ENCODE data around the gene NOC2L.
"Not testable (repeated sequence)": the region's sequence is repeated elsewhere in the genome, so short reads cannot be mapped to it uniquely, and the experiment has no call there.

Gene NOC2L

GRCh38 chr1:958823-959730, at the start of gene NOC2L:
Gene NOC2L, minus strand, starts transcription at chr1:959256. Its CDS starts 16 bp downstream, at chr1:959240.
- DNase-seq, result peak; percentile 96

- DNase-seq, result no peak
Observed at GRCh38 chr1:1006305-1007159, 47.5 kb upstream of the NOC2L start.

GRCh38 chr1:1005774-1006304, 46.8 kb upstream of the NOC2L start:
- DNase-seq, result no peak

GRCh38 chr1:1004780-1005697, 46.0 kb upstream of the NOC2L start:
- DNase-seq, result no peak

DNA sequence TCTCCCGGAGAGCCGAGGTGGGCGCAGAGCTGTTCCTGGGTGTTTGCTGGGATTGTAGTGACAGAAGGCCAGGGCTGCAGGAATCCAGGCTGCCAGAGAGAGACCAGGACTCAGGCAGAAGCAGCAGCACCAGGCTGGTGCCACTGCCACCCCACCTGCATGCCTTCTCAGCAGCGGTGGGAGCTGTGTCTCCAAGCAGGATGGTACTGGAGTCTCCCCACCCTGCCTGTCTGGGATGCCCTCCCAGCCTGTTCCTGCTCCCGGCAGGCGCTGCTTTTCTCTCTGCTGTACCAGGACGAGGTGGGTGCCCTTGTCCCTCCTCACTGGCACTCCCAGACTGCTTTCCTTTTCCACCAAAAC, 45.3 kb upstream of the NOC2L start:
- DNase-seq, result no peak

DNA sequence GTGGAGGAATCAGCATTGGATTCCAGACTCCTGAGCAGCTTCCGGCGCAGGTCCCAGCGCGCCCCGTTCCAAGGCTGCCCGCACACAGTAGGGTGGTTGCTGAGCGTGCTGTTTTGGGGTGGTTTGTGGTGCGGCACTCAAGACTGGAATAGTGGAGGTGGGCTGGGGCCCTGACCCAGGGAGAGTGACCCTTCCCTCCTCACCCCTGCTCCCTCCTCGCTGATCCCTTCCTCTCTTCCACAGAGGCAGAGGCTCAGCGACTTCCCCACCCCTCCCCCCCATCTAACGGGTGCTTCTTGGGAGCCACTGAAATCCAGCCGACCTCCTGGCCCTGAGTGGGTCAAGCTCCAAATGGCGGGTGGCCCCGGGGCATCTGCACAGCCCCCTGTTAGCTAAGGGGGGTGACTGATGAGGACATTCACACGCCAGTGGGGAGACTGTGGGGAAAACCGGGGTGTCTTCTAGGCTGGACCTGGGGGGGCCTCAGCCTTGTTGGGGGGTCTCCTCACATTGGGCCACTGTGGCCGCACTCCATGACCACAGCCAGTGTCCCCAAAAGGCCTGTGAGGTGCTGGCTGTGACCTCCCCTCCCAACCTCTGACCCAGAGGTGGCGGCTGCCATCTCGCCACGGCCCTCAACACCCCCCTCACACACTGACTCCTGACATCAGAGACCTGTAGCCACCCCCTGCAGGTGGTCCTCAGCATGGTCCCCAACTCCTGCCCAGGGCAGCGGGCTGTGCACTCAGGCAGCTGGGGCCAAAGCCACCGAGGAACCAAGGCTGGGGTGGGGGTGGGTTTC, 44.8 kb upstream of the NOC2L start:
- no peak for DNase-seq

DNA sequence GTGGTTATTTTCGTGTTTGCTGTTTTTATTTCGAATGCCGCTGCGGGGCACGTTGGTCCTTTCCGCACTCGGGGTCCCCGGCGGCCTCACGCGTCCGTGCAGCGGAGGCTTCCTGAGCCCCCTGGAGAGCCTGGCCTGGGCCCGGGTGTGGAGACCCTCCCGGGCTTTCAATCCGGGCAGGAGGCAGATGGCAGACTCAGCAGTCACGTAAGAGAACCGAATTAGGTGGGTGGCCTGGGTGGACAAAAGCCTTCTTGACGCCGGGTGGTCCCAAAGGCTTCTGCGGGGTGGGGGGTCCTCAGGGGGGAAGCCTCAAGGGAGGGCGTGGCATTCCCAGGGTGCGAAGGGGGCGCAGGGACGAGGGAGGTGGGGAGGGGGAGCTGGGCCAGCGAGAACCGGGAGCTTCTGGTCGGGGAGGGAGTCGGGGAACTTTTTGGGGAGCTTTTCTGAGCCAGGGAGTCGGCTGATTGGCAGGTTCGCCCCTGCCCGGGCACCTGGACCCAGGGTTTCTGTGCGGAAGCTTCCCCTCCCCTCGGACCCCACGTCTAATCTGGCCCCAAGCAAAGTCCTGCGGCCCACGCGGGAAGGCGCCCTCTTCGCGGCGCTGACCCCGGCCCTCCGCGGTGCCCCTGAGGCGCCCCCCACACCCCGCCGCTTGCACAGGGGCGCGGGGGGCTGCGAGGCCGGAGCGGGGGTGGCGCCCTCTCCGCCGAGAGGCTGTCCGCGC, 42.2 kb upstream of the NOC2L start:
- DNase-seq, result no peak

DNA sequence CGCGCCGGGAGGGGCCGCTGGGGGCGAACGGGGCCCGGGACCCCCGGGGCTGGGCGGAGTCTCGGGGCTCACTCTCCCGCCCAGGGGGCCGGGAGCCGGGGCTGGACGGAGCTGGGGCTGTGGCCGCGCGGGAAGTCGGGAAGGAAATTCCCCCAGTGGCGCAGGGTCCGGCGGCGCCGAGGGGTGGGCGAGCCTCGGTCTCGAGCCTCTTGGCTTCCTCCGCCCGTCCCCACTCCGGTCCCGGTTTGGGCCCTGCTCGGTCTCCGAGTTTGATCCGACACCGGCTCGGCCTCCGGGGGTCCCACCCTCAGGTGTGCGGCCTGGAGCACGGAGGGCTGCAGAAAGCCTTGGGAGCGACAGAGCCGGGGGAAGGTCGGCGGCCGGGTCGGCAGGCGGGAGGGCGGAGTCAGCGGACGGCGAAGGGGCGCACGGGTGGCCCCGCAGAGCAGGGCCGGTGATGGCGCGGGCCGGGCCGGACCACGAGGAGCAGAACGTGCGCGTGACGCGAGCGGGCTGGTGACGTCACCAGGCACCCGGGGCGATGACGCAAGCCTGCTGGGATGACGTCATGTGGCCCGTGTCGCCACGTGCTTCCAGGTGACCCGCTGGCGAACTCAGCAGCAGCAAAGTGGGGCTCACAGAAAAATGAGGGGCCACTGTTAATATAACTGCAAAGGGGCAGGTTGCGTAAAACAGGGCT, 41.5 kb upstream of the NOC2L start:
- peak; percentile 73 for DNase-seq

DNA sequence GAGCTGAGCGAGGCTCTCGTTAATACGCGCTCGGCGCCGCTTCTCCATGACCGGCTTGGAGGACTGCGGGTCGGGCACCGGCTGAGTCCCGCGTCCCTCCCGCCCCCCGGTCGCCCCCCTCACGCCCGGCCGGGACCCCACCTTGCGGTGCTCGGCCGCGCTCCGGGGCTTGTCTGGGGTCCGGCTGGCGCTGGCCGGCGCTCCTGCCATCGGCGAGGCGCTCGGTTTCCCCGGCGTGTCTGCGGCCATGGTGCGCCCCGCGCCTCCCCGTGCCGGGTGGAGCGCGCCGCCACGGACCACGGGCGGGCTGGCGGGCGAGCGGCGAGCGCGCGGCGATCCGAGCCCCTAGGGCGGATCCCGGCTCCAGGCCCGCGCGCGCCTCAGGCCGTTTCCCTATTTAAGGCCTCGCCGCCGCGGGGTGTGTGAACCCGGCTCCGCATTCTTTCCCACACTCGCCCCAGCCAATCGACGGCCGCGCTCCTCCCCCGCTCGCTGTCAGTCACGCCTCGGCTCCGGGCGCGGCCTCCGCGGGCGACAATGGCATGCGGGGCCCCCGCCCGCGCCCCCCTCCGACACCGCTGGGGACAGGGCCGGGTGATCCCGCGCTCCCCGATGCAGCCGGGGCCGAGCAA, 40.8 kb upstream of the NOC2L start, which contains the start of gene HES4:
Gene HES4 (minus strand): TSS at position 373 of the 632 bp plus-strand sequence. CDS start 124 bp downstream, at position 249.
- DNase-seq, result peak; percentile 78

GRCh38 chr1:998995-999724, 40.1 kb upstream of the NOC2L start:
- DNase-seq, result no peak

- DNase-seq, result no peak
Observed at GRCh38 chr1:998745-998994, 39.6 kb upstream of the NOC2L start.

GRCh38 chr1:997993-998744, 39.1 kb upstream of the NOC2L start:
- DNase-seq, result no peak

DNA sequence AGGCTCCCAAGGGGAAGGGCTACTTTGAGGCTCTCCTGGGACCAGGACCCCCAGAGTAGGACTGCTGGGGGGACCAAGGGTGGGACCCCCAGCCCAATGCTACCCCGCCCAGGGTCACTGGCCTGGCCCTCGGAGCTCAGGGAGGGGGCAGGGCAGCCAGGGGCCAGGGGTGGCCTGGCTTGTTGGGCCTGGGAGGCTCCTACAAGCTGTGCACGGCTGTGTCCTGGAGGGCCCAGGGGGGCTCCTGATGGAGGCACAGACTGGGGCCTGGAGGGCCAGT, 38.6 kb upstream of the NOC2L start:
- no peak for DNase-seq

GRCh38 chr1:996851-997712, 38.0 kb upstream of the NOC2L start:
- no peak for DNase-seq

- no peak for DNase-seq
Observed at GRCh38 chr1:995665-996633, 36.9 kb upstream of the NOC2L start.

DNA sequence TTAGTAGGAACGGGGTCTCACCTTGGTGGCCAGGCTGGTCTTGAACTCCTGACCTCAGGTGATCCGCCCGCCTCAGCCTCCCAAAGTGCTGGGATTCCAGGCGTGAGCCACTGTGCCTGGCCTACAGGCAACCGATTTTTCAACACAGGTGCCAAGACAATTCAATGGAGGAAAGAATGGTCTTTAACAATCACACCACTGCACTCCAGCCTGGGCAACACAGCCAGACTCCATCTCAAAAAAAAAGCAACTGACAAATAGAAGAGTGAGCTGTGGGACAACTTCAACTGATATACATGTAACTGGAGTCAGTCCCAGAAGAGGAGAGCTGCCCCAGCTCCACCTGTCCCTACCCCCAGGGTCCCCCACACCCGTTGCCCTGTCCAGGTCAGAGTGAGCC, 35.5 kb upstream of the NOC2L start:
- not testable (repeated sequence) for DNase-seq

Data from stimulated activated CD4-positive, alpha-beta T cell treated with anti-CD3 and anti-CD28 coated beads, Interleukin-15, amount 100 ng/mL, for 24 hours (primary cell).